ENCODE measurements around the gene CRB3. TPM values are rescaled to one million over a fixed set of nuclear protein-coding genes. Genes with fewer than 3 reads are reported as not detected.
A peak's percentile ranks its signal among the peaks of the same experiment; 100 is the strongest.

Gene CRB3
- total RNA-seq, 1 experiment from 2014 or later: 53.9 TPM

GRCh38 chr19:6455924-6456323, 8.1 kb upstream of the CRB3 start:
- Mint-ChIP-seq H3K27me3 (ENCODE audit: insufficient read depth, unreplicated experiment) (no peaks in the 10 kb centered on the region), H3K36me3 (ENCODE audit: insufficient read depth, unreplicated experiment) (peaks cover 57% of the 10 kb centered on the region)
- CTCF ChIA-PET: no interaction called here

DNA sequence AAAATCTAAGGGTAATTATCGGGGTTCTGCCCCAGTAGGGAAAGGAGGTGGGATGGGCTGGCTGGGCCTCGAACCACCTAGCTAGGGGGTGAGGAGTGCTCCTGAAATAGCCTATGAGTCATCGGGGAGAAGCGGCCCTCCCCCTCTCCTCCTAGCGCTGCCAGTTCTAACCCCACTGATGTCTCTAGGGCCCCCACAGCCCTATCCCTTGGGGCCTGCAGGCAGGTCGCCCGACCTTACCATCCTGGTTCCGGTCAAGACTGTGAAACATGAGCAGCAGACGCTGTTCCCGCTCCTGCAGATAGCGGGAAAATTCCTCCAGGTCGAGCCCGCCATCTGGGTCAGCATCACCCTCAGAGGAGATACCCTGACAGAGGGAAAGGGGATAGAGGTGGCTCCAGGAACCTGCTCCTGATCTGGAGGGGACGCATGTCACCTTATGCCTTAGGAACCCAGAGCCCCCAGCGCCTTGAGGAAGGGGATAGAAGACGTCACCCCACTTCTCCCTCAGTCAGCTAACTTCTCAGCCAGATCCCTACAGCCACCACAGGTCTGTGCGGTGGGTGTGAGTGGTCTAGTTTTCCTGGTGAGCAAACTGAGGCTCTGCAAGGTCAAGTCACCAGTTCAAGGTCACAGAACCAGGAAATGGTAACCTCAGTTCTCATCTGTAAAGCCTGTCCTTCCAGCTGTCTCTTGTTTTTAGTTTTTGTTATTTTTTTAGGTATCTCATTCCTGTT, 5.9 kb upstream of the CRB3 start:
- H3K4me1 Mint-ChIP-seq (ENCODE audit: low read depth, unreplicated experiment): peaks cover 7% of the 10 kb centered on the region
- H3K27me3 Mint-ChIP-seq (ENCODE audit: insufficient read depth, unreplicated experiment): no peaks in the 10 kb centered on the region
- CTCF ChIA-PET: no interaction called here
- H3K9me3 Mint-ChIP-seq (ENCODE audit: unreplicated experiment): no peaks in the 10 kb centered on the region
- Histone ChIP-seq H3K4me3 (ENCODE audit: low read depth, low read length) (no peak overlapping the region), H3K36me3 (ENCODE audit: control insufficient read depth, insufficient read depth, low read length) (peaks cover 5% of the 10 kb centered on the region), H3K27me3 (replicated peaks; ENCODE audit: control insufficient read depth, insufficient read depth, low read length) (no peaks in the 10 kb centered on the region), H3K9me3 (peaks cover 5% of the 10 kb centered on the region), H3K4me1 (no peaks in the 10 kb centered on the region)
- H3K27ac Mint-ChIP-seq (ENCODE audit: unreplicated experiment): peak overlapping the region; percentile 80
- H3K36me3 Mint-ChIP-seq (ENCODE audit: insufficient read depth, unreplicated experiment): peaks cover 41% of the 10 kb centered on the region
- DNase-seq: no peak
- POLR2A ChIA-PET: no interaction called here
- TF ChIP-seq CTCF (IDR thresholded peaks at IDR 0.05; ENCODE audit: insufficient read depth in 1 of 2, low read depth in 1 of 2, low read length in 1 of 2, severe bottlenecking in 1 of 2, unreplicated experiment in 1 of 2): no peak
- TSS peak; percentile 46 for BruUV-seq (replicated peaks)
- intact Hi-C loops (cut with micrococcal nuclease; ENCODE audit: unreplicated experiment): no loop called here
- peak overlapping the region; percentile 86 for H3K4me3 Mint-ChIP-seq (ENCODE audit: unreplicated experiment)

More at GRCh38 chr19:6455924-6456323, 8.1 kb upstream of the CRB3 start:
- POLR2A ChIA-PET: interaction anchor here (0.7 kb wide), 1 partner anchor 47 kb away, joined by 5 read pairs; no protein-coding TSS in a partner anchor
- no peak for DNase-seq
- intact Hi-C loops (cut with micrococcal nuclease; ENCODE audit: unreplicated experiment): no loop called here
- no TSS peak for BruUV-seq (replicated peaks)
- Histone ChIP-seq H3K36me3 (ENCODE audit: control insufficient read depth, insufficient read depth, low read length) (peaks cover 7% of the 10 kb centered on the region), H3K27me3 (replicated peaks; ENCODE audit: control insufficient read depth, insufficient read depth, low read length) (no peaks in the 10 kb centered on the region), H3K4me1 (no peaks in the 10 kb centered on the region), H3K9me3 (peaks cover 5% of the 10 kb centered on the region), H3K4me3 (ENCODE audit: low read depth, low read length) (no peak overlapping the region)
- Mint-ChIP-seq H3K4me3 (ENCODE audit: unreplicated experiment) (no peak overlapping the region), H3K9me3 (ENCODE audit: unreplicated experiment) (no peaks in the 10 kb centered on the region), H3K4me1 (ENCODE audit: low read depth, unreplicated experiment) (peaks cover 7% of the 10 kb centered on the region), H3K27ac (ENCODE audit: unreplicated experiment) (no peak overlapping the region)
- no peak for TF ChIP-seq CTCF (IDR thresholded peaks at IDR 0.05; ENCODE audit: insufficient read depth in 1 of 2, low read depth in 1 of 2, low read length in 1 of 2, severe bottlenecking in 1 of 2, unreplicated experiment in 1 of 2)

DNA sequence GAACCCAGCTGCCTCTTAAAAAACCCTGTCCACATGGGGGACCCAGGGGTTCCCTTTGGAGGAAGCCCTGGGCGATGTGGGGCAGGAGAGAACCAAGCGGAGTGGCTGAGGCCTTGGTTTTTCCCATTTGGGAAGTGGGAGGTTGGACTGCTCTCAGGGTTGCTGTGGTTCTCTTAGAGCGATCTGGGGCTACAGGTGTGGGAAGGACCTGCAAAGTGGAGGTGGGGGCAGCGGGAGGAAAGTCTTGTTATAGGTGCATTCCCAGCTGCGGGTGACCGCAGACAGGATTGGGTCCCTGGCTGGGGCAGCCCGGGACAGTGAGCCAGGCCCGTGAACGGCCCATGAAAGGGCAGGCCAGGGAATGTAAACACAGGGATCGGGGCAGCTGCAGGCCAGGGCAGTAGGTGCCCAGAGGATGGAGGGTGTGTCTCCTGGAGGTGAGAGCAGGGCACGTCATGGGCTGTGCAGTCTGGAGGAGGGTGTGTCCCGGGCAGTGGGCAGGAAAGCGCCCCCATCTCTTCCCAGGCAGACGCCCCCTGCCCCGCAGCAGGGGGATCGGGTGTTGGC, 5.3 kb upstream of the CRB3 start:
- H3K36me3 ChIP-seq (ENCODE audit: control insufficient read depth, insufficient read depth, low read length): peaks cover 5% of the 10 kb centered on the region
- peak; percentile 14 to 44 for DNase-seq
- BruUV-seq (replicated peaks): no TSS peak
- Mint-ChIP-seq H3K4me1 (ENCODE audit: low read depth, unreplicated experiment) (peaks cover 7% of the 10 kb centered on the region), H3K36me3 (ENCODE audit: insufficient read depth, unreplicated experiment) (peaks cover 35% of the 10 kb centered on the region), H3K27ac (ENCODE audit: unreplicated experiment) (peak overlapping the region; percentile 80), H3K4me3 (ENCODE audit: unreplicated experiment) (peak overlapping the region; percentile 86), H3K9me3 (ENCODE audit: unreplicated experiment) (no peaks in the 10 kb centered on the region), H3K27me3 (ENCODE audit: insufficient read depth, unreplicated experiment) (no peaks in the 10 kb centered on the region)
- intact Hi-C loops (cut with micrococcal nuclease; ENCODE audit: unreplicated experiment): no loop called here
- H3K27me3 ChIP-seq (replicated peaks; ENCODE audit: control insufficient read depth, insufficient read depth, low read length): no peaks in the 10 kb centered on the region
- no peak for TF ChIP-seq CTCF (IDR thresholded peaks at IDR 0.05; ENCODE audit: insufficient read depth in 1 of 2, low read depth in 1 of 2, low read length in 1 of 2, severe bottlenecking in 1 of 2, unreplicated experiment in 1 of 2)
- peak overlapping the region; percentile 50 for H3K4me3 ChIP-seq (ENCODE audit: low read depth, low read length)
- ChIA-PET POLR2A (interaction anchor here (0.8 to 1.4 kb wide), 2 partner anchors 33 to 86 kb away, joined by 3 to 9 read pairs; partner anchors contain the start of genes ALKBH7 and KHSRP), CTCF (no interaction called here)
- H3K4me1 ChIP-seq: no peaks in the 10 kb centered on the region
- H3K9me3 ChIP-seq: peaks cover 4% of the 10 kb centered on the region

Data from Caco-2 (cell line).